ENCODE results near the gene PDE2A.
A peak's percentile ranks its signal among the peaks of the same experiment; 100 is the strongest.

Gene PDE2A

DNA sequence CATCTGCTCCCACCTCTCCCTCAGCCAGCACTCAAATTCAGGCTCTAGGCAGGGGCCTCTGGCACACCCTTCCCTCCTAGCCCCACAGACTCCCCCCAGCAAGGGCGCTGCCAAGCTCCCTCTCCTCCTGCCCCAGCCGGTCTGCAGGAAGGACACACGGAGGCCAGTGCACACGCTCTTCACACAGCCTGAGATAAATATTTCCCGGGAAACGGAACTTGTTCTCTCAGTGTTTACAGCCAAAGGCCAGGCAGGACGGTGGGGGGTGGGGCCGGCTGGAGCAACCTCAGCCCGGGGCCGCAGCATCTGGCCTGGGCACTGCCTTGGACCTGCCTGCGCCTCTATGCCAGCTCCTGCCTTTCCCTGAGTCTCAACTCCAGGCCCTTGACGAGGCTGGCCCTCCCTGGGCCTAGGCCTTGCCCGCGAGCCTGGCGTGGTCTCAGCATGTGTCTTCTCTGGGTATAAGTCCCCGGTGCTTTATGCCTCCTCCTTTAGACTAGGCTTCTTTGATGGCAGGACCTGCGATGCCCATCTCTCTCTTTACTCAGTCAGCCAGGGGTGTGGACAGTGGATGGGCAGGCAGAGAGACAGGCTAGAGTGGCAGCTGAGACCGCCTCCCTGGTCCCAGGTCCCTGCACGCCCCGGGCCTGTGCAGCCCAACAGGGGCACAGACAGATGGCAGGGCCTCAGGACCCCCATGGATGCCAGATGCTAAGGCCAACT lies 48.4 kb downstream of the PDE2A start:
- Mint-ChIP-seq H3K27ac (peak overlapping the region in 2 of 3 experiments; percentile 51 to 61), H3K36me3 (ENCODE audit: low read depth) (no peaks in the 10 kb centered on the region), H3K4me1 (peaks cover 22% of the 10 kb centered on the region), H3K27me3 (ENCODE audit: low read depth) (peaks cover 42% of the 10 kb centered on the region), H3K9me3 (no peaks in the 10 kb centered on the region), H3K4me3 (no peak overlapping the region)
- TF ChIP-seq, protein P1, sequence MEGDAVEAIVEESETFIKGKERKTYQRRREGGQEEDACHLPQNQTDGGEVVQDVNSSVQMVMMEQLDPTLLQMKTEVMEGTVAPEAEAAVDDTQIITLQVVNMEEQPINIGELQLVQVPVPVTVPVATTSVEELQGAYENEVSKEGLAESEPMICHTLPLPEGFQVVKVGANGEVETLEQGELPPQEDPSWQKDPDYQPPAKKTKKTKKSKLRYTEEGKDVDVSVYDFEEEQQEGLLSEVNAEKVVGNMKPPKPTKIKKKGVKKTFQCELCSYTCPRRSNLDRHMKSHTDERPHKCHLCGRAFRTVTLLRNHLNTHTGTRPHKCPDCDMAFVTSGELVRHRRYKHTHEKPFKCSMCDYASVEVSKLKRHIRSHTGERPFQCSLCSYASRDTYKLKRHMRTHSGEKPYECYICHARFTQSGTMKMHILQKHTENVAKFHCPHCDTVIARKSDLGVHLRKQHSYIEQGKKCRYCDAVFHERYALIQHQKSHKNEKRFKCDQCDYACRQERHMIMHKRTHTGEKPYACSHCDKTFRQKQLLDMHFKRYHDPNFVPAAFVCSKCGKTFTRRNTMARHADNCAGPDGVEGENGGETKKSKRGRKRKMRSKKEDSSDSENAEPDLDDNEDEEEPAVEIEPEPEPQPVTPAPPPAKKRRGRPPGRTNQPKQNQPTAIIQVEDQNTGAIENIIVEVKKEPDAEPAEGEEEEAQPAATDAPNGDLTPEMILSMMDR (IDR thresholded peaks at IDR 0.05; ENCODE audit: unreplicated experiment in 3 of 3) = no peak

DNA sequence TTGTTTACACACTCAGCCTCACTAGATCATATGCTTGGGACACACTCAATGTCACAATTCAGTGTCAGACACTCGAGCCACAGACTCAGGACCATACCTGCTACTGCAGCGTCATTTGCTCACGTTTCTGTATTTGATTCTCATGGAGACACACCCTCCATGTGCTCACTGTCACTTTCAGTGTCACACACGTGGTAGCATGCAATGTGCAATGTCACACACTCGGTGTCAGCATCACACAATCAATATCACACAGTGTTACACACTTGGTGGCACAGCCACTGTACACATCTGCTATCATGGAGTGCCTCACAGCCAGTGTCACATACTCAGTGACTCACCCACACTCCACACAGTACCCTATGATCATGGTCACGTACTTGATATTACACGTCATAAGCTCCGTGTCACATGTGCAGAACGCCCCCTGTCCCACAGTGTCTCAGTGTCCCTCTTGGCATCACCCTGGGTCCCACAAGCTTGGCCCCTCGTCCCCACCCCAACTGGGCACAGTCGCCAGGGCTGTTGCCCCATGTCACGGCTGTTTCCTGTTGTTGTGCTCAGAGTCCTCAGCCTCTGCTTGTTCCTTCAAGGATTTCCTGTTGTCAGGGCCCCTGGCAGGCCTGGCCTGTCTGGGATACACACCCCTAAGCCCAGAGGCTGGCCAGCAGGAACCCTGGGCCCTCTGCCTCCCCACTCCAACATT lies 49.6 kb downstream of the PDE2A start:
- H3K9me3 Mint-ChIP-seq = no peaks in the 10 kb centered on the region
- H3K4me1 Mint-ChIP-seq = peaks cover 13% of the 10 kb centered on the region
- TF ChIP-seq, protein P1 (IDR thresholded peaks at IDR 0.05; ENCODE audit: unreplicated experiment in 3 of 3) = no peak
- H3K36me3 Mint-ChIP-seq (ENCODE audit: low read depth) = no peaks in the 10 kb centered on the region
- H3K4me3 Mint-ChIP-seq = no peak overlapping the region
- H3K27me3 Mint-ChIP-seq (ENCODE audit: low read depth) = peaks cover 39% of the 10 kb centered on the region
- H3K27ac Mint-ChIP-seq = peak overlapping the region in 1 of 3 experiments; percentile 0

DNA sequence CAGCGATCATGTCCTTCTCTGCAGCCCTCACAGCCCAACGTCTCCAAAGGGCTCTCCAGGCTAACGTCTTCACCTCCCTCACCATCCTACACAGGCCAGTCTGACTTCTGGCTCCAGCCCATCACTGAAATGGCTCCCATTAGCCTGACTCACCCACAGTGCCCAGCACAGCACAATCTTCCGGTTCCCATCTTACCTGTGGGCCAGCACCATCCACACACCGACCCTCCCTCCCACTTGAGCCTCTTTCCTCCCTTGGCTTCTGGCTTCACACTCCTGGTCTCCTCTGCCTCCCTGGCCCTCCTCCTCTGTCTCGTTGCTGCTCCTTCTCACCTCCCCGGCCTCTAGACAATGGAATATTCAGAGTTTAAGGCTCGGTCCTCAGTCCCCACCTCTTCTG lies 51.2 kb downstream of the PDE2A start:
- H3K4me1 Mint-ChIP-seq = peaks cover 29% of the 10 kb centered on the region
- no peaks in the 10 kb centered on the region for H3K36me3 Mint-ChIP-seq (ENCODE audit: low read depth)
- peaks cover 39% of the 10 kb centered on the region for H3K27me3 Mint-ChIP-seq (ENCODE audit: low read depth)
- TF ChIP-seq, protein P1 (IDR thresholded peaks at IDR 0.05; ENCODE audit: unreplicated experiment in 3 of 3) = no peak
- H3K27ac Mint-ChIP-seq = no peak overlapping the region
- H3K4me3 Mint-ChIP-seq = no peak overlapping the region
- no peaks in the 10 kb centered on the region for H3K9me3 Mint-ChIP-seq

DNA sequence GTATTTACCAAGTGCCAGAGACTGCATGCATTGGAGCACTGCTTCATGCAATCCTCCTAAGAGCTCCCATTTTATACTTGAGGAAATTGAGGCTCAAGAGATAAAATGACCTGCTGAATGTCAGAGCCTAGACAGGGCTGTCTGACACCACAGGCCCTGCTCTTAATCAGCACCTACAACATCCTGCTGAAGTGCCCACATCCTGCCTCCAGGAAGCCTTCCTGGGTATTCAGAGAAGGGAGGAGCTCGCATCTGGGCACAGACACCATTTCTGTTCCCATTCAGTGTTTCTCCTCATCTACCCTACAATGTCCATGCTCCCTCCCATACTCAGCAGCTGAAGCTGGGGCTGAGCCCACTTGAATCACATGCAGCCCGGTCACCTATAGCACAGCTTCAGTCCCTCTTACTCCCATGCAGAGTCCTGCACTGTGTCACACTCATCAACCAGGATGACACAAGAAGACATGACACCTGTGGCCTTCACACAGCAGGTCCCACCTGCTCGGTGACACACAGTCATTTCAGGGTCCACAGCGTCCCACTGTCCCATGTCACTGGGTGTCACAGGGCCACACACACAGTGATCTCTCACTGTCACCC lies 53.1 kb downstream of the PDE2A start:
- H3K9me3 Mint-ChIP-seq = no peaks in the 10 kb centered on the region
- no peak overlapping the region for H3K4me3 Mint-ChIP-seq
- H3K36me3 Mint-ChIP-seq (ENCODE audit: low read depth) = no peaks in the 10 kb centered on the region
- H3K4me1 Mint-ChIP-seq = peaks cover 39% of the 10 kb centered on the region
- no peak overlapping the region for H3K27ac Mint-ChIP-seq
- TF ChIP-seq, protein P1 (IDR thresholded peaks at IDR 0.05; ENCODE audit: unreplicated experiment in 3 of 3) = no peak
- peaks cover 32% of the 10 kb centered on the region for H3K27me3 Mint-ChIP-seq (ENCODE audit: low read depth)

DNA sequence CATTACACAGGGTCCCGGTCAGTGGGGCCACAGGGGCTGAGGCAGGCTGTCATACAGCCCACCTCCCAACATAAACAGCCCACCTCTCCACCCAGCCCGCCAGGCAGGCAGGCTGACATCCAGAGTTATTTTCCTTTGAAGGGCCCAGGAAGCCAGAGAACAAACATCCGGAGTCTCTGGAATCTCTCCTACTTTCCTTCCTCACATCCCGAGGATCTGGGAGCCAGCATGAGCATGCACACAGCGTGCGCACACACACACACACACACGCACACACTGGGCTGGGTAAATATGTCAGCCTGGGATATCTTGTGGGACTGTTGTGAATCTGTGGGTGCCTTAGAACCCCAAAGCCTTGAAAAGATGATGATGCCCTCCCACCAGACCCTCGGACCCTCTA lies 55.4 kb downstream of the PDE2A start:
- Mint-ChIP-seq H3K27ac (peak overlapping the region in 1 of 3 experiments; percentile 60), H3K4me1 (peaks cover 48% of the 10 kb centered on the region), H3K9me3 (no peaks in the 10 kb centered on the region), H3K27me3 (ENCODE audit: low read depth) (peaks cover 42% of the 10 kb centered on the region), H3K4me3 (no peak overlapping the region), H3K36me3 (ENCODE audit: low read depth) (no peaks in the 10 kb centered on the region)
- TF ChIP-seq, protein P1 (IDR thresholded peaks at IDR 0.05; ENCODE audit: unreplicated experiment in 3 of 3) = no peak
